Measurements from ENCODE around the gene UBAP1. TPM values are rescaled to one million over a fixed set of nuclear protein-coding genes. Genes with fewer than 3 reads are reported as not detected.

The UBAP1 gene
- total RNA-seq, 2 experiments from 2014 or later = 36.3 to 36.5 TPM

DNA sequence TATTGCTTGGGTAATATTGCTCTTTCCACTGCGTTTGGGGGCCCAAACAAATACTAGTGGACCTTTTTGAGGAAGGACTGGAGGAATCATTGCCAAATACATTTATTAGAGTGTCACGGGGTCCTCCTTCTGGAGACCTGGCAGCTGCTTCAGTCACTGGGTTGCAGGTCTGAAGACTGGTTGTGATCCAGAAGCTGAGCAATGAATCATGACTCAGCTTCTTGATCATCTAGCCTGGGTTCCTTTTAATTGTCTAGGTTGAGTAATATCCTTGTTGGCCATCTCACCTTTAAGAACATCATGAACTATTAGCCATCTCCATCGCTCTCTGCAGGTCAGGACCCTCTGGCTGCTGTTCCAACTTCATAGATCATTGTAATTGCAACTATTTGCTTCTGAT lies 15.4 kb upstream of the UBAP1 start:
- H3K27me3 Mint-ChIP-seq = no peaks in the 10 kb centered on the region
- POLR2A ChIA-PET = interaction anchor here (0.7 kb wide), 1 partner anchor 37 kb away, joined by 5 read pairs; no protein-coding TSS in a partner anchor
- no peak for ATAC-seq (ENCODE audit: low read depth)

GRCh38 chr9:34169125-34169524 lies 9.7 kb upstream of the UBAP1 start:
- POLR2A ChIA-PET = interaction anchor here (0.6 kb wide), 1 partner anchor 305 kb away, joined by 3 read pairs; no protein-coding TSS in a partner anchor
- Mint-ChIP-seq H3K9me3 (no peaks in the 10 kb centered on the region), H3K4me1 (peaks cover 12% of the 10 kb centered on the region), H3K27ac (no peak overlapping the region), H3K27me3 (no peaks in the 10 kb centered on the region), H3K4me3 (no peak overlapping the region), H3K36me3 (no peaks in the 10 kb centered on the region)
- DNase-seq (no peak), ATAC-seq (ENCODE audit: low read depth) (no peak)

More for the DNA sequence above, 15.4 kb upstream of the UBAP1 start:
- H3K27ac Mint-ChIP-seq = no peak overlapping the region
- no peaks in the 10 kb centered on the region for H3K4me1 Mint-ChIP-seq
- H3K9me3 Mint-ChIP-seq = no peaks in the 10 kb centered on the region
- H3K4me3 Mint-ChIP-seq = no peak overlapping the region
- H3K36me3 Mint-ChIP-seq = no peaks in the 10 kb centered on the region
- no peak for DNase-seq

GRCh38 chr9:34170237-34170991 lies 8.4 kb upstream of the UBAP1 start:
- Mint-ChIP-seq H3K27ac (no peak overlapping the region), H3K27me3 (no peaks in the 10 kb centered on the region), H3K9me3 (no peaks in the 10 kb centered on the region), H3K36me3 (no peaks in the 10 kb centered on the region), H3K4me1 (peaks cover 12% of the 10 kb centered on the region), H3K4me3 (no peak overlapping the region)
- POLR2A ChIA-PET = interaction anchor here (0.9 to 2.6 kb wide), 3 partner anchors 8 to 44 kb away, joined by 3 to 16 read pairs (median 5); partner anchors contain the start of genes DCAF12 and UBAP1
- ATAC-seq (ENCODE audit: low read depth) = no peak
- no peak for DNase-seq

DNA sequence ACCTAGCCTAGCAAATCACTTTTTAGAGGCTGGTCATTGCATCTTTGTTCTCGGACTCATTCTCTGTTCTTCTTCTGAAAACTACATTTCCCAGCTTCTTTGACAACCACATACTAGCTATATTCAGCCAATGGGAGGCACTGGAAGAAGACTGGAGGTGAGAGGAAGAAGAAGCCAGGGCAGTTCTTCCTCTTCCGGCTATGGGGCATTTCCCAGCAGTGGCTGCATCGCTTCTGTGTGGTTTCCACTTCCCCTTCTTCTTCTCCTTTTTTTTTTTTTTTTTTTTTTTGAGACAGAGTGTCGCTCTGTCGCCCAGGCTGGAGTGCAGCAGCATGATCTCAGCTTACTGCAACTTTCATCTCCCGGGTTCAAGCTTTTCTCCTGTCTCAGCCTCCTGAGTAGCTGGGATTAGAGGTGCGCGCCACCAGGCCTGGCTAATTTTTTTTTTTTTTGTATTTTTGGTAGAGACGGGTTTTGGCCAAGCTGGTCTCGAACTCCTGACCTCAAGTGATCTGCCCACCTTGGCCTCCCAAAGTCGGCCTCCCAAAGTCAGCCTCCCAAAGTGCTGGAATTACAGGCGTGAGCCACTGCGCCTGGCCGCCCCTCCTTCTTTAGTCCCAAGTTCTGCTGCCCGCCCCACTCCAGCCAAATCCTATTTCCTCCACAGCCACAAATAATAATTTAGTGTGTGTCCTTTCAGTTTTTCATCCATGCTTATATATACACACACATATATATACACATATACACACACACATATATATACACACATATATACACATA lies 6.9 kb upstream of the UBAP1 start:
- H3K4me1 Mint-ChIP-seq = peaks cover 12% of the 10 kb centered on the region
- peak overlapping the region; percentile 62 for H3K4me3 Mint-ChIP-seq
- no peaks in the 10 kb centered on the region for H3K27me3 Mint-ChIP-seq
- peak overlapping the region; percentile 79 for H3K27ac Mint-ChIP-seq
- no peaks in the 10 kb centered on the region for H3K9me3 Mint-ChIP-seq
- no peak for DNase-seq
- H3K36me3 Mint-ChIP-seq = no peaks in the 10 kb centered on the region
- POLR2A ChIA-PET = interaction anchor here (0.7 to 2.6 kb wide), 5 partner anchors 13 to 119 kb away, joined by 4 to 16 read pairs (median 5); partner anchors contain the start of gene DCAF12
- peak; percentile 98 for ATAC-seq (ENCODE audit: low read depth)

GRCh38 chr9:34176089-34176488 lies 2.8 kb upstream of the UBAP1 start:
- POLR2A ChIA-PET = interaction anchor here (0.7 kb wide), 1 partner anchor 77 kb away, joined by 9 read pairs; no protein-coding TSS in a partner anchor
- no peak for DNase-seq

GRCh38 chr9:34177593-34178435 lies 1.0 kb upstream of the UBAP1 start:
- H3K4me1 Mint-ChIP-seq = peaks cover 8% of the 10 kb centered on the region
- no peaks in the 10 kb centered on the region for H3K27me3 Mint-ChIP-seq
- H3K36me3 Mint-ChIP-seq = peaks cover 6% of the 10 kb centered on the region
- ATAC-seq (ENCODE audit: low read depth) (no peak), DNase-seq (no peak)
- POLR2A ChIA-PET = interaction anchor here (0.7 to 1.7 kb wide), 7 partner anchors 14 to 150 kb away, joined by 3 to 8 read pairs (median 5); no protein-coding TSS in a partner anchor
- H3K4me3 Mint-ChIP-seq = peak overlapping the region; percentile 99
- H3K9me3 Mint-ChIP-seq = no peaks in the 10 kb centered on the region
- peak overlapping the region; percentile 96 for H3K27ac Mint-ChIP-seq

More at GRCh38 chr9:34176089-34176488, 2.8 kb upstream of the UBAP1 start:
- Mint-ChIP-seq H3K36me3 (peaks cover 3% of the 10 kb centered on the region), H3K9me3 (no peaks in the 10 kb centered on the region), H3K4me1 (peaks cover 17% of the 10 kb centered on the region), H3K27me3 (no peaks in the 10 kb centered on the region), H3K27ac (no peak overlapping the region), H3K4me3 (no peak overlapping the region)
- no peak for ATAC-seq (ENCODE audit: low read depth)

DNA sequence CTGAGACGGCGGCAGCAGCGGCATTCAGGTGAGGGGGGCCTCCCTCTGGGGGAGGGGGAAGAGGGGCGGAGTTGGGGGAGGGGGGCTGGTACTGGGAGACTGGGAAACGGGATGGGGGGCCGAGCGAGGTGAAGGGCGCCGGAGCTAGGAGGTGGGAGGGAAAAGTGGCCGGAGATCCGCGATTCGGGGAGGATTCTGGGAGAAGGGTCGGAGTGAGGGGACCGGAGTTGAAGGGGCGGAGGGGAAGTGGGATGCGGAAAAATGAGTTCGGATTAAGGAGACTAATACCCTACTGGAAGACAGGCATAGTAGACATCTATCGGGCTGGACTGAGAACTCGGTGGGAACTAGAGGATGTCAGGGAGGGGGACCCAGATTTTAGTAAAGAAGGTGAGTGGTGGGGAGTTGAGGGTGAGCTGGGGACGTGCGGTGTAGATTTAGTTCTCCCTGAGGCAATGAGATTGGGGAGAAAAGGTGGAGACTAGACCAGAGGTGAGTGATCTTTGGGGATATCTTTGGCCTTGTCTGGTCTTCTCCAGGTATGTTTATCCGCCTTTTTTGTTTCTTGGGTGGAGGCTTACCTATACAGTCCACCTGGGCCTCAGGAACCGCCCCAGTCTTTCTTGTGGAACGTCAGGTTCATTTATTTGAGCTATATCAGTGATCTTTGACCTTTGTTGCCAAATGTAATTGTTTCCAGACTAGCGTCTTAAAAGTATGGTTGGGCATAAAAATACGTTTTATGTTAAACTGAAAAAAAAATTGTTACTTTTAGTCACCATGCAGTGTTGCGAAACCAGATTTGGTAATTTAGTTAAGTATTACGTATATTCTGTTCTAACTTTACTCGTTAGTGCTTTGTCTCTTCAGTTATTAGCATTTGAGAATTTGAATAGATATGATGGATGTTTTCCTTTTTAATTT lies 632 bp downstream of the UBAP1 start:
- no peak for DNase-seq
- Mint-ChIP-seq H3K9me3 (no peaks in the 10 kb centered on the region), H3K36me3 (peaks cover 12% of the 10 kb centered on the region), H3K27ac (peak overlapping the region; percentile 96), H3K4me3 (peak overlapping the region; percentile 99), H3K27me3 (no peaks in the 10 kb centered on the region), H3K4me1 (peaks cover 8% of the 10 kb centered on the region)
- POLR2A ChIA-PET = interaction anchor here (0.5 to 1.7 kb wide), 9 partner anchors 10 to 361 kb away, joined by 3 to 8 read pairs (median 4); no protein-coding TSS in a partner anchor
- no peak for ATAC-seq (ENCODE audit: low read depth)

DNA sequence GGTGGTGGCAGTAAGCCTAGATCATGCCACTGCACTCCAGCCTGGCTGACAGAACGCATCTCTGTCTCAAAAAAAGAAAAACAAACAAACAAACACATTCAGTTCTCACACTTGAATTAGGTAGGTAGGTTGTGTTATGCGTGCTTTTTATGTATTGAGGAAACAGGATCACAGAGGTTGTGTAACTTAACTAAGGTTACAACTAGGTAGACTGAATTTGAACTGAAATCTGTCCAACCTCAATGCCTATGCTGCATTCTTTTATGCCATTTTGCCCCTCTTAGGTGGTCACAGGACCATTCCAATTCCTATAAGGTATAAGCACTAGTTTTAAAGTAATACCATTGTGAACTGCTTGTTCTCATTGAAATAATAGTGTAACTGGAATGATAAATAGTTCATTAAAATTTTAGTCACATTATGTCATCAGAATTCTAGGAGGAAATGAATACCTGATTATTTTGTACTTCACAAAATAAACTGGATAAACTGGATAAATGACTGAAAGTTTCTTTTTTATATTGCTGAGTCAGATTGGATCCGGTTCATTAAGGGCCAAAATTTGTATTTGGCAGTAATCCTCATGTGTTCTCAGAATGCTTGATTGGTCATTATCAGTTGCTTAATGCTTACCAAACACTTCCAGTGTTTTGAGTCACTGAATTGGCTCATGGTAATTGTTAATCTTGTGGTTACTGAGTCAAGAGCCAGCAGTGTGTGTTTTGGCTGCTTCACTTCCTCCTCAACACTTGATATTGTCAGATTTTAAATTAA lies 7.1 kb downstream of the UBAP1 start:
- Mint-ChIP-seq H3K27me3 (no peaks in the 10 kb centered on the region), H3K36me3 (peaks cover 19% of the 10 kb centered on the region), H3K4me3 (no peak overlapping the region), H3K27ac (no peak overlapping the region), H3K9me3 (no peaks in the 10 kb centered on the region), H3K4me1 (peaks cover 12% of the 10 kb centered on the region)
- ATAC-seq (ENCODE audit: low read depth) (peak; percentile 82), DNase-seq (no peak)
- POLR2A ChIA-PET = no interaction called here

DNA sequence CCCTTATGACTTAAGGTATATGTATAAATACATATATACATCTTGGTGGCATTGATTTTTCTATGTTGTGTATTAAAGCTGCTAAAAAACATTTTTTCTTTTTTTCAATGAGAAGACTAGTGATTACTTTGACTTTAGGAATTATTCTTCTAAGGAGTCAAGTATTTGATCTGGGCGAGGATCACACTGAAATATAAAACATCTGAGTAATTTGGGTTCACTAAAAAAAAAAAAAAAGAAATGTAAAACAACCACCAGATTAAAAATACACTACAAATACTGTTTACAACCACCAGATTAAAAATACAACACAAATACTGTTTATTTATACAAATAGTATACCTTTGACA lies 9.0 kb downstream of the UBAP1 start:
- POLR2A ChIA-PET = no interaction called here
- DNase-seq = no peak
- Mint-ChIP-seq H3K4me3 (no peak overlapping the region), H3K9me3 (no peaks in the 10 kb centered on the region), H3K27me3 (no peaks in the 10 kb centered on the region), H3K27ac (no peak overlapping the region), H3K4me1 (peaks cover 16% of the 10 kb centered on the region), H3K36me3 (peaks cover 15% of the 10 kb centered on the region)
- ATAC-seq (ENCODE audit: low read depth) = no peak

DNA sequence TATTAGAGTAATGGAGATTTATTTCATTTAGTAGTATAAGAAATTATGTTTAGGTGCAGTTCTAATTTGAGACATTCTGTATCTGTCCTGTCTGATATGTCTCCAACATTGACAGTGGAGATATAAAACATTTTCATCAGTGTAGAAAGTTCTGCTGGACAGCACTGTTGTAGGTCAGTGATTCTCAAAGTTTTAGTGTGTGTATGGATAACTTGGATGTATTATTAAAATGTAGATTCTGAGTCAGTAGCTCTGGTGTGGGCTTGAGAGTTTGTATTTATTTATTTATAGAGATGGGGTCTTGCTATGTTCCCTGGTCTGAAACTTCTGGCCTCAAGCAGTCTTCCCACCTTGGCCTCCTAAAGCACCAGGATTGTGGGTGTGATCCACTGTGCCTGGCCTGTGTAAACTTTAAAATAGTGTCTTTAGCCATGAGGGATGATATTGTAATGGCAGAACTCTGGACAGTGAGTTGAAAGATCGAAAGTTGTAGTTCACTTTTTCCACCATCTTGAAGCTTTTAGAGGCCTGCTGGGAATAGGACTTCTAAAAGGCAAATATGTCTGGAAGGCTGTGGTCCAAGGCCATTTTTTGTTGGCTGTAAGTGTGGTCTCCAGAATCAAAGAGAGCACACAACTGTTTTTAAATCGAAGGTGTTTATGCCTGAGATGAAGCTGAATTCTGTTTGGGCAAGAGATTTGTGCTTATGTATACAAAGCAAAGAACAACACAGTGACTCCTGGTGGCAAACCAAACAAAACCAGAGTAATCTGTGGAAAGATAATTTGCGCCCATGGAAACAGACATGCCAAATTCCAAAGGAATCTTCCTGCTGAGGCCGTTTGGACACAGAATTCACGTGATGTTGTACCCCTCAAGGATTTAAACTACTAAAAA lies 12.4 kb downstream of the UBAP1 start:
- DNase-seq = no peak
- POLR2A ChIA-PET = interaction anchor here (1.1 kb wide), 1 partner anchor 12 kb away, joined by 5 read pairs; the partner anchor contains the start of gene UBAP1
- Mint-ChIP-seq H3K27ac (no peak overlapping the region), H3K4me1 (peaks cover 18% of the 10 kb centered on the region), H3K36me3 (peaks cover 6% of the 10 kb centered on the region), H3K27me3 (no peaks in the 10 kb centered on the region), H3K4me3 (no peak overlapping the region), H3K9me3 (no peaks in the 10 kb centered on the region)
- ATAC-seq (ENCODE audit: low read depth) = no peak

DNA sequence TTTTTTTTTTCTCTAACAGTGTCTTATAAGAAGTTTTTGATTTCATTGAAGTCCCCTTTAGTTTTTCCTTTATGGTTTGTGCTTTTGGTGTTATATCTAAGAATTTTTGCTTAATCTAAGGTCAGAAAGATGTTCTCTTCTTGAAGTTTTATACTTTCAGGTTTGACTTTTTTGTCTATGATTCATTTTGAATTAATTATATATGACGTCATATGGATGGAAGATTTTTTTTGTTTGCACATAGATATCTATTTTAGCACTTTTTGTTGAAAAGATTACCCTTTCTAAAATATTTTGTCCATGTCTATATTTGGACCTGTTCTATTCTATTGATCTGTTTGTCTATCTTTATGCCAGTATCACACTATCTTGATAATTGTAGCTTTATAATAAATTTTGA lies 16.3 kb downstream of the UBAP1 start:
- DNase-seq = no peak
- no peak for ATAC-seq (ENCODE audit: low read depth)
- POLR2A ChIA-PET = no interaction called here
- Mint-ChIP-seq H3K36me3 (peaks cover 14% of the 10 kb centered on the region), H3K9me3 (no peaks in the 10 kb centered on the region), H3K27me3 (no peaks in the 10 kb centered on the region), H3K4me1 (peaks cover 21% of the 10 kb centered on the region), H3K4me3 (no peak overlapping the region), H3K27ac (no peak overlapping the region)
